Esophagus squamous epithelium (tissue), 4 donors: ENCODE results near the gene REG1B.

Experiments
- POLR2A ChIP-seq, 4 donors: fragments of 450-650 bp; IDR thresholded peaks; one replicate each; pipeline ENCODE4 v1.6.1; 2017; ENCODE audit warnings: antibody characterized with exemption in 4 of 4, mild to moderate bottlenecking in 4 of 4, moderate library complexity in 3 of 4
- TF ChIP-seq, protein P1 (sequence below), 6 experiments: fragments of 450-650 bp in 4 of 6; fragments of 200-600 bp in 2 of 6; sonication (generic) in 2 of 6; IDR thresholded peaks; one replicate each; pipeline ENCODE4 v1.5.1; 2016 to 2019; ENCODE audit warnings: antibody characterized with exemption in 6 of 6, mild to moderate bottlenecking in 4 of 6, moderate library complexity in 4 of 6

DNA sequence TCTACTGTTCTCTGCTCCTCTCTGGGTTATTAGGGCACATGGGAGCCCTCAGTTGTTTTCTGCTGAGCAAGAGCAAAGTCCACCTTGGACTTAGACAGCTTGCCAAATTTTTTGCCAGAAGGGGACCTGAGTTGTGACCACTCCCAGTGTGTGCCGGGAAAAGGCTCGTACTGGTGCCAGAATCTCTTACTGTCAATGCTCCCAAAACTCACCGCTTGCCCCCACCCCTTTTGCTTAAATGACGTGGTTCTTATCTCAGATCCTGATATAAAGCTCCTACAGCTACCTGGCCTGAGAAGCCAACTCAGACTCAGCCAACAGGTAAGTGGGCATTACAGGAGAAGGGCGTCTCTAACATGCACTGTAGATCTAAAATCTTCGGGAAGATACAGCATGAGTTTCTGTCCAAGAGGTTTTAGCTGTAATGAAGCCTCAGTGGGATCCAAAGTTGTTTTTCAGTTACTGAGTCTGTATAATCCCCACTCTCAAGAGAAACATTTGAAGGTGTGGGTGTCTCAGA lies 32.5 kb upstream of the REG1B start, which contains the start of gene REG1A:
- TF ChIP-seq, protein P1, sequence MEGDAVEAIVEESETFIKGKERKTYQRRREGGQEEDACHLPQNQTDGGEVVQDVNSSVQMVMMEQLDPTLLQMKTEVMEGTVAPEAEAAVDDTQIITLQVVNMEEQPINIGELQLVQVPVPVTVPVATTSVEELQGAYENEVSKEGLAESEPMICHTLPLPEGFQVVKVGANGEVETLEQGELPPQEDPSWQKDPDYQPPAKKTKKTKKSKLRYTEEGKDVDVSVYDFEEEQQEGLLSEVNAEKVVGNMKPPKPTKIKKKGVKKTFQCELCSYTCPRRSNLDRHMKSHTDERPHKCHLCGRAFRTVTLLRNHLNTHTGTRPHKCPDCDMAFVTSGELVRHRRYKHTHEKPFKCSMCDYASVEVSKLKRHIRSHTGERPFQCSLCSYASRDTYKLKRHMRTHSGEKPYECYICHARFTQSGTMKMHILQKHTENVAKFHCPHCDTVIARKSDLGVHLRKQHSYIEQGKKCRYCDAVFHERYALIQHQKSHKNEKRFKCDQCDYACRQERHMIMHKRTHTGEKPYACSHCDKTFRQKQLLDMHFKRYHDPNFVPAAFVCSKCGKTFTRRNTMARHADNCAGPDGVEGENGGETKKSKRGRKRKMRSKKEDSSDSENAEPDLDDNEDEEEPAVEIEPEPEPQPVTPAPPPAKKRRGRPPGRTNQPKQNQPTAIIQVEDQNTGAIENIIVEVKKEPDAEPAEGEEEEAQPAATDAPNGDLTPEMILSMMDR (IDR thresholded peaks at IDR 0.05) = no peak
- no peak for TF ChIP-seq POLR2A (IDR thresholded peaks at IDR 0.05)
